ENCODE results near the gene ALKBH3.

Gene ALKBH3

GRCh38 chr11:43880640-43881159 is at the start of gene ALKBH3:
ALKBH3 (plus strand) TSS chr11:43880831; CDS start chr11:43882653, 1,822 bp downstream.
- peak; percentile 90 for DNase-seq (ENCODE audit: low read depth, low spot score)
- WGBS (ENCODE audit: insufficient coverage, insufficient read length): no CpG with 5 or more reads among the region's 36 CpGs

GRCh38 chr11:43830928-43831440 is 49.6 kb upstream of the ALKBH3 start:
- no CpG with 5 or more reads among the region's 5 CpGs for WGBS (ENCODE audit: insufficient coverage, insufficient read length)
- no peak overlapping the region for H3K27ac ChIP-seq (ENCODE audit: low read length)
- no peak for DNase-seq (ENCODE audit: low read depth, low spot score)
- no peak overlapping the region for H3K4me3 ChIP-seq (ENCODE audit: low read length)
- no peaks in the 10 kb centered on the region for H3K27me3 ChIP-seq (ENCODE audit: control insufficient read depth, insufficient read depth, low read length)
- no peaks in the 10 kb centered on the region for H3K36me3 ChIP-seq (ENCODE audit: control insufficient read depth, insufficient read depth, low read length)
- no peaks in the 10 kb centered on the region for H3K9me3 ChIP-seq (ENCODE audit: control insufficient read depth, insufficient read depth, low read length)
- H3K4me1 ChIP-seq (ENCODE audit: control insufficient read depth, insufficient read depth, low read length): no peaks in the 10 kb centered on the region

More at GRCh38 chr11:43880640-43881159, at the start of gene ALKBH3:
- no peak within 1 kb of the TSS for H3K27ac ChIP-seq (ENCODE audit: low read length)
- H3K9me3 ChIP-seq (ENCODE audit: control insufficient read depth, insufficient read depth, low read length): no peaks in the 10 kb centered on the region
- peak within 1 kb of the TSS; percentile 63 for H3K4me3 ChIP-seq (ENCODE audit: low read length)
- no peaks in the 10 kb centered on the region; the same call in 1 of the 2 replicates for H3K36me3 ChIP-seq (ENCODE audit: control insufficient read depth, insufficient read depth, low read length)
- H3K4me1 ChIP-seq (ENCODE audit: control insufficient read depth, insufficient read depth, low read length): no peaks in the 10 kb centered on the region; the same call in 1 of the 2 replicates
- peaks cover 3% of the 10 kb centered on the region; the same call in 1 of the 2 replicates for H3K27me3 ChIP-seq (ENCODE audit: control insufficient read depth, insufficient read depth, low read length)

- Histone ChIP-seq H3K36me3 (ENCODE audit: control insufficient read depth, insufficient read depth, low read length) (no peaks in the 10 kb centered on the region; the same call in 1 of the 2 replicates), H3K4me3 (ENCODE audit: low read length) (no peak overlapping the region), H3K4me1 (ENCODE audit: control insufficient read depth, insufficient read depth, low read length) (no peaks in the 10 kb centered on the region), H3K27me3 (ENCODE audit: control insufficient read depth, insufficient read depth, low read length) (no peaks in the 10 kb centered on the region), H3K9me3 (ENCODE audit: control insufficient read depth, insufficient read depth, low read length) (no peaks in the 10 kb centered on the region), H3K27ac (ENCODE audit: low read length) (no peak overlapping the region)
- no CpG with 5 or more reads among the region's 4 CpGs for WGBS (ENCODE audit: insufficient coverage, insufficient read length)
- no peak for DNase-seq (ENCODE audit: low read depth, low spot score)
These were observed 48.1 kb upstream of the ALKBH3 start for GRCh38 chr11:43832536-43832935.

- H3K36me3 ChIP-seq (ENCODE audit: control insufficient read depth, insufficient read depth, low read length): no peaks in the 10 kb centered on the region; the same call in 1 of the 2 replicates
- H3K4me3 ChIP-seq (ENCODE audit: low read length): no peak overlapping the region
- WGBS (ENCODE audit: insufficient coverage, insufficient read length): no CpG with 5 or more reads among the region's 1 CpG
- H3K9me3 ChIP-seq (ENCODE audit: control insufficient read depth, insufficient read depth, low read length): no peaks in the 10 kb centered on the region
- no peaks in the 10 kb centered on the region for H3K27me3 ChIP-seq (ENCODE audit: control insufficient read depth, insufficient read depth, low read length)
- H3K4me1 ChIP-seq (ENCODE audit: control insufficient read depth, insufficient read depth, low read length): no peaks in the 10 kb centered on the region
- DNase-seq (ENCODE audit: low read depth, low spot score): no peak
- H3K27ac ChIP-seq (ENCODE audit: low read length): no peak overlapping the region
These were observed 47.0 kb upstream of the ALKBH3 start for GRCh38 chr11:43833657-43834073.

GRCh38 chr11:43834286-43834685 is 46.3 kb upstream of the ALKBH3 start:
- H3K27ac ChIP-seq (ENCODE audit: low read length): no peak overlapping the region
- no peaks in the 10 kb centered on the region; the same call in 1 of the 2 replicates for H3K36me3 ChIP-seq (ENCODE audit: control insufficient read depth, insufficient read depth, low read length)
- no peak overlapping the region for H3K4me3 ChIP-seq (ENCODE audit: low read length)
- no peak for DNase-seq (ENCODE audit: low read depth, low spot score)
- no peaks in the 10 kb centered on the region for H3K9me3 ChIP-seq (ENCODE audit: control insufficient read depth, insufficient read depth, low read length)
- H3K4me1 ChIP-seq (ENCODE audit: control insufficient read depth, insufficient read depth, low read length): no peaks in the 10 kb centered on the region
- no peaks in the 10 kb centered on the region for H3K27me3 ChIP-seq (ENCODE audit: control insufficient read depth, insufficient read depth, low read length)
- WGBS (ENCODE audit: insufficient coverage, insufficient read length): no CpG with 5 or more reads among the region's 2 CpGs

GRCh38 chr11:43835104-43835503 is 45.5 kb upstream of the ALKBH3 start:
- no peak for DNase-seq (ENCODE audit: low read depth, low spot score)
- no peaks in the 10 kb centered on the region for H3K27me3 ChIP-seq (ENCODE audit: control insufficient read depth, insufficient read depth, low read length)
- H3K36me3 ChIP-seq (ENCODE audit: control insufficient read depth, insufficient read depth, low read length): no peaks in the 10 kb centered on the region; the same call in 1 of the 2 replicates
- WGBS (ENCODE audit: insufficient coverage, insufficient read length): 100% methylated on average over 1 of the region's 7 CpGs
- H3K9me3 ChIP-seq (ENCODE audit: control insufficient read depth, insufficient read depth, low read length): no peaks in the 10 kb centered on the region
- no peaks in the 10 kb centered on the region for H3K4me1 ChIP-seq (ENCODE audit: control insufficient read depth, insufficient read depth, low read length)
- no peak overlapping the region for H3K4me3 ChIP-seq (ENCODE audit: low read length)
- no peak overlapping the region for H3K27ac ChIP-seq (ENCODE audit: low read length)

- DNase-seq (ENCODE audit: low read depth, low spot score): no peak
- WGBS (ENCODE audit: insufficient coverage, insufficient read length): 100% methylated on average over 1 of the region's 4 CpGs
- no peaks in the 10 kb centered on the region; the same call in 1 of the 2 replicates for H3K4me1 ChIP-seq (ENCODE audit: control insufficient read depth, insufficient read depth, low read length)
- no peak overlapping the region for H3K4me3 ChIP-seq (ENCODE audit: low read length)
- no peaks in the 10 kb centered on the region for H3K9me3 ChIP-seq (ENCODE audit: control insufficient read depth, insufficient read depth, low read length)
- H3K36me3 ChIP-seq (ENCODE audit: control insufficient read depth, insufficient read depth, low read length): no peaks in the 10 kb centered on the region; the same call in 1 of the 2 replicates
- H3K27me3 ChIP-seq (ENCODE audit: control insufficient read depth, insufficient read depth, low read length): no peaks in the 10 kb centered on the region
- H3K27ac ChIP-seq (ENCODE audit: low read length): no peak overlapping the region
These were observed 42.8 kb upstream of the ALKBH3 start for GRCh38 chr11:43837879-43838278.

- Histone ChIP-seq H3K27ac (ENCODE audit: low read length) (no peak overlapping the region), H3K9me3 (ENCODE audit: control insufficient read depth, insufficient read depth, low read length) (no peaks in the 10 kb centered on the region), H3K4me3 (ENCODE audit: low read length) (no peak overlapping the region), H3K27me3 (ENCODE audit: control insufficient read depth, insufficient read depth, low read length) (no peaks in the 10 kb centered on the region), H3K4me1 (ENCODE audit: control insufficient read depth, insufficient read depth, low read length) (no peaks in the 10 kb centered on the region; the same call in 1 of the 2 replicates), H3K36me3 (ENCODE audit: control insufficient read depth, insufficient read depth, low read length) (no peaks in the 10 kb centered on the region; the same call in 1 of the 2 replicates)
- no CpG with 5 or more reads among the region's 1 CpG for WGBS (ENCODE audit: insufficient coverage, insufficient read length)
- no peak for DNase-seq (ENCODE audit: low read depth, low spot score)
These were observed 38.6 kb upstream of the ALKBH3 start for GRCh38 chr11:43842021-43842420.

- H3K27ac ChIP-seq (ENCODE audit: low read length): no peak overlapping the region
- no peaks in the 10 kb centered on the region; the same call in 1 of the 2 replicates for H3K4me1 ChIP-seq (ENCODE audit: control insufficient read depth, insufficient read depth, low read length)
- no peak for DNase-seq (ENCODE audit: low read depth, low spot score)
- H3K4me3 ChIP-seq (ENCODE audit: low read length): no peak overlapping the region
- WGBS (ENCODE audit: insufficient coverage, insufficient read length): no CpG with 5 or more reads among the region's 3 CpGs
- no peaks in the 10 kb centered on the region for H3K9me3 ChIP-seq (ENCODE audit: control insufficient read depth, insufficient read depth, low read length)
- H3K27me3 ChIP-seq (ENCODE audit: control insufficient read depth, insufficient read depth, low read length): no peaks in the 10 kb centered on the region
- H3K36me3 ChIP-seq (ENCODE audit: control insufficient read depth, insufficient read depth, low read length): no peaks in the 10 kb centered on the region
These were observed 34.8 kb upstream of the ALKBH3 start for GRCh38 chr11:43845816-43846215.

- H3K36me3 ChIP-seq (ENCODE audit: control insufficient read depth, insufficient read depth, low read length): no peaks in the 10 kb centered on the region
- peak; percentile 66 for DNase-seq (ENCODE audit: low read depth, low spot score)
- H3K27me3 ChIP-seq (ENCODE audit: control insufficient read depth, insufficient read depth, low read length): no peaks in the 10 kb centered on the region
- no peaks in the 10 kb centered on the region for H3K4me1 ChIP-seq (ENCODE audit: control insufficient read depth, insufficient read depth, low read length)
- H3K4me3 ChIP-seq (ENCODE audit: low read length): no peak overlapping the region
- no CpG with 5 or more reads among the region's 4 CpGs for whole genome bisulfite sequencing (ENCODE audit: insufficient coverage, insufficient read length)
- no peak overlapping the region for H3K27ac ChIP-seq (ENCODE audit: low read length)
- no peaks in the 10 kb centered on the region for H3K9me3 ChIP-seq (ENCODE audit: control insufficient read depth, insufficient read depth, low read length)
These were observed 28.5 kb upstream of the ALKBH3 start for GRCh38 chr11:43852057-43852636.

All from iPS DF 6.9 (cell line).